ENCODE measurements around the gene RCAN2.

Gene RCAN2

GRCh38 chr6:46491628-46492547 lies 639 bp upstream of the RCAN2 start:
- DNase-seq, result no peak

DNA sequence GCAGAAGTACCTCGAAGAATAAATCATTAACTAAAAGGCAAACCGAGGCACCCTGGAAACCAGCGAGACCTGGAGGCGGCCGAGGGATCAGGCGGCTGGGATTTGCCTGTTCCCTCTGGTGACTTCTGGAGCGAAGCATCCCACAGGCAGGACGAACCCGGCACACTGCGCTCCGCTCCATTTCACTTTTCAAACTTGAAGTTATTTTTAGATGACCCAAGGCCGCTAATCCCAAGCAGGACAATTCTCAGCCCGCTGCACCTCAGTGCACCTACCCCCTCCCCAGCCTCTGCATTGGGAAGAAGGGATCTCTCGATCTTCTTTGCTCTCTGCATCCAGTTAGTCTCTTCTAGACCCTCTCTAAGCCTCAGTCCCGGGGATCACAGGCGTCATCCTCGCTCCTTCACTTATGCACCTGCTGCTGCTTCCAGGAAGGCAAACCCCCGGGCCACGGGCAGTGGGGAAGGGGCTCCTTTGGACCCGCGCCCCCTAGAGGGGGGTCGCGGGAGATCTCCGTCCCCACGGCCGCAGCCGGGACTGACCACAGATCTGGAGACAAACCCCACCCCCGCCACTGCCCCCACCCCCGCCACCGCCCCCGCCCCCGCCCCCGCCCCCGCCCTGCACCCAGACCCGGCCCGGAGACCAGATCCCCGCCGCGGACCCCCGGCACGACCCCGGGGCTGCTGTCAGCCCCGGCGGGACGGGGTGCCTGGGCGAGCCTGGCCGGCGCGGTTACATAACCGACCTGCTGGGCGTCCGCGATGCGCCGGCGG lies 636 bp downstream of the RCAN2 start:
- no peak for DNase-seq

DNA sequence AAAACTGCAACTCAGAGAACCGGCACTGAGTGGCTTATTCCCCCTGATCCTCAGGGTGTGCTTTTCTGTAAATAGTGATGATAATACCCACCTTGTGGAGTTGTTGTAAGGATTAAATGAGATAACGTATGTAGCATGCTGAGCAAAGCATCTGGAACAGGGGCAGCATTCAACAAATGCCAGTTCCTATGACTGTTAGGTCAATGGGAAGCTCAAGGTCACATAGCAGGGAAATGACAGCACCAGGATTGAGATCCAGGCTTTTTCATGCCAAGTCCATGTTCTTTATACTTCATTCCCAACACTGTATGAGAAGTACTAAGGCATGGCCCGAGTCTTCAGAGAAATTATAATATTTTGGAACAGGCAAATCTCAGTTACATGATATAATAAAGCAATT lies 5.1 kb downstream of the RCAN2 start:
- no peak for DNase-seq

DNA sequence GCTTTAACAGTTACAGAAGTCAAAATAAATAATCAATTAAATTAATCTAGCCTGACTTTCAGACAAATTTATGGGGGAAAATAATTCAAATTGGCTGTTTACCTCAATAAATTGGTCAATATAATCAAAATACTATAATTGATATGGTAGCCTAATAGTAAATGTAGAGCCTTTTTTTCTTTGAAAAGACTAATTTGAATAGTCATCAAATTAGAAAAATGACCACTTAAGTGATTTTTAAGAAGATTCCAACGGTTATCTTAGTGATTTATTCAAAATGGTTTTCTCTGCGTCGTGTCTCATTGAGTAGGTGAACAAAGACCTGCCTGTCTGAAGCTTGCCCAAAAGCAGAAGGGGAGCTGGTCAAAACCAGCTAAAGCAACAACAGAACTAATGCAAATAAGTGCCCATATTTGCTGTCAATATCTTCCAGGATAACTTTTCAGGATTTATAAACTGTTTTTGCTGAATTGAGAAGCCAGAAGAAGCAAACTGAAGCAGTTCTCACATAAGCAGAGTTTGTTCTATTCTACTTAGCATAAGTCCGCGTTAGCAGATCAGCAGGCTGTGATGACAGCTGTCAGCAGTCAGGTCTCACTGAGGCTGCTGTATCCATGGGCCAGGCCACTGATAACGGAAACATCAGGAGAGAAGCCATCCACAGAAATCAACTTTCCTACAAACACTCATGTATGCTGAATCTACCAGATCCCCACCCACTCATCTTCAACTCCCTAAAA lies 7.0 kb downstream of the RCAN2 start:
- no peak for DNase-seq

GRCh38 chr6:46476301-46476700 lies 14.9 kb downstream of the RCAN2 start:
- DNase-seq, result no peak

- DNase-seq, result no peak
Observed at GRCh38 chr6:46473881-46474280, 17.4 kb downstream of the RCAN2 start.

DNA sequence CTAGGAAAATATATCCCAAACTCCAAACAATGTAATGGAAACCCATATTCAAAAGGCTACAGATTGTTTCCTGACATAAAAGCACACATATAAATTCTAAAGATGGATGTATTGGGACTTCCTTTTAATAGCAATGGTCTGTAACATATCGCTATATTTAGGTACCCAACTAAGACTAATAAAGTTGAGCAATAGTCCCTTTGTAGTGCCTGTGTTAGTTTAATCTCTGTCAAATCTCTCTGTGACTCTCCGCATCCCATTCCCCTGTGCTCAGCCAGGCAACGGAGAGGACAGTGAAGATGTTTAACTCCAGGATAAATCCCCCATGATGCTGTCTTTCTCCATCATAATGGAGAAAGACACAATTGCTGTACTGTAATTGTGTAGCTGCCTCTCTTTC lies 19.0 kb downstream of the RCAN2 start:
- no peak for DNase-seq

- DNase-seq, result no peak
Observed at GRCh38 chr6:46469021-46469420, 22.2 kb downstream of the RCAN2 start.

DNA sequence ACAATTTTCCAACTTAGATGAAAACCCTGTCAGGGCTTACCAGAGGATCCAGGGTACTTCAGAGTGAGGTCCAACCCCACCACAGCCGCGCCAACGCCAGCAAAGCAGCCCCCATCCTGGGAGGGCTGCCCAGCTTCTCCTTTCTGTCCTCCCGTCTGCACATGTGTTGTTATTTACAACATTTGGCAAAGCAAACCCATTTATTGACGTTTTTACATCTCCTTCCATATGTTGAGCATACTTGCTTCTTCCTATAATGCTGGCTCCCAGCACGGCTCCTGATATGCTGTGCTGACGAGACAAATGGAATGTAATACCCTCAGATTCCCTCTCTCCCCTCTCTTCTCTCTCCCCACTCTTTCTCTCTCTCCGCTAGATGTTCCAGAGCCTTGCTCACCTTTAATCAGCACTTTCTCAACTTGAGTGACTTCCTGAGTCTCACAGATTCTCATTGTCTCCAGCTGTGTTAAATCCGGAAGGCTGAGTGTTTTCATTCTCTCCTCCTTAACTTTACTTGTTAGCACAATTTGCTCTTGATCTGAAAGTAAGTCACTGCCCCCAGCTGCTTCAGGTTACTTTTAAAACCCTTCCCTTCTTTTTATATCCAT lies 22.7 kb downstream of the RCAN2 start:
- no peak for DNase-seq

- no peak for DNase-seq
Observed at GRCh38 chr6:46466570-46466969, 24.7 kb downstream of the RCAN2 start.

DNA sequence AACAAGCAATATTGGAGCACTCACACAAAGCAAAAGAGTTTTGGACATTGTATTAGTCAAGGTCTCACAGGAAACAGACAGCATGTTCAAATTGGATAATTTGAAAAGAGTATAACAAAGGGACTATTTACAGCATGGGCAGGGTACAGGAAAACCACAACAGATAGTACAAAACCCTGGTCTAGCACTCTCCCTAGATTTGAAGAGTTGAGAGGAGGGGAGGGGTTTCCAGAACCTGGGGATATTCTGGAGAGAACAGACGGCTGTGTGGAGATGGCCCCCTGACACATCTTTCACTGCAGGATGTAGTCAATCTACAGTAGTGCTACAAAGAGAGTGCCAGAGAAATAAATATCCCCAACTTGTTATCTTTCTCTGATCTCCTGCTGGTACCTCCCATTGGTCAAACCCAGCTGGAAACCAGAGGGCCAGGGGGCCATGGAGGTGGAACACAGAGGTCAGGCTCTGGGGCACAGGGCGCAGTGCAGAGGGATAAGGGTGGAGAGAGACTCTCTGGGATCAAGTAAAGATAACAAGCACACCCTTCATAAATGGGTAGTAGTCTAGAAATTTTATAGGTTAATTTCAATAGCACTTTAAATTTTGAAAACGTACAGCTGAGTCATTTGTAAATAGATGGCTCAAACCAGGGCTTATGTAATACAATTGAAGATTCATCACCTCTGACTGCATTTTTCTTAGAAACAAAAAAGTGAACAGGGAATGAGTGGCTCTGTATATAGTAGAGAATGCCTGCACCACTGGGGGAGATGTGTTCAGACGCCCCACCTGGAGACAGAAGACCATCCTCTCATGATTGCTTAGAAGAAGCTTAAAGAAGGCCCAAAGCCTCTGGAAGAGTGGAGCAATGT lies 25.7 kb downstream of the RCAN2 start:
- no peak for DNase-seq

- DNase-seq, result no peak
Observed at GRCh38 chr6:46456297-46456696, 35.0 kb downstream of the RCAN2 start.

GRCh38 chr6:46454691-46455090 lies 36.6 kb downstream of the RCAN2 start:
- DNase-seq, result no peak

GRCh38 chr6:46453741-46454316 lies 37.4 kb downstream of the RCAN2 start:
- no peak for DNase-seq

- DNase-seq, result no peak
Observed at GRCh38 chr6:46453216-46453615, 38.0 kb downstream of the RCAN2 start.

- DNase-seq, result no peak
Observed at GRCh38 chr6:46452312-46452917, 38.8 kb downstream of the RCAN2 start.

DNA sequence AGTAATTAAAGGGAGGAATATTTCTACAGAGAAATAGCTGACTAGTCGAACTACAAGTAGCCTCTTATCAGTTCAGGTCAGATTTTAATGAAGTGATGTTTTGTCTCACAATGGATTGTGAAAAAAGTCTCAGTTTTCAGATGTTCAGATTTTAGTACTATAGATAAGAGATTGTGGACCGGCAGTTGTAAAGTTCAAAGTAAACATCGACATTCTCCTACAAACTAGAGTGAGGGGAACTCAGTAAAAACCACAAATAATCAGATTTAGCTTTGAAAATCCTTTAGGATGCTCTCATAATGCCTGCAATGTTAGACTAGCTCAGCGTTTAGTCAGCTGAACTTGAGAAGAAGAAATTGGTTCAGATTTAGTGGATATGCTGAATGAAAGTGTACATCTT lies 39.9 kb downstream of the RCAN2 start:
- no peak for DNase-seq

GRCh38 chr6:46444772-46445454 lies 46.3 kb downstream of the RCAN2 start:
- no peak for DNase-seq

DNA sequence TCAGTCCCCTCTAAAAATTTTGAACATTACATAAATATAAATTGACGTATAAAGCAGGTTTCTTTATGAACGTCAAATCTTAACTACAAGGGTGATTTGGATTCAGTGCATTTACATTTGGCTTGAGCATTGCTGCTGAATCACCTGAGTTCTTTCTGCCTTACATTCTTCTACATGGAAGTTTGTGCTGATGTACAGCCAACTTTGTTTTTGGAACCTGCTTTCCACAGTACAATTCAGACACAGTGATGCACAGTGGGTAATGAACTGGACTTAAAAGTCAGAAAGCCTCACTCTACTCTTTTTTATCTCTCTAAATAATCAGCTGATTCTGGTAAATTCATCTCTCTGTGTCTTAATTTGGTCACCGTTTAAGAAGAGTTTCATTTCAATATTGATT lies 47.6 kb downstream of the RCAN2 start:
- DNase-seq, result no peak

- DNase-seq, result no peak
Observed at GRCh38 chr6:46440641-46441040, 50.6 kb downstream of the RCAN2 start.

DNA sequence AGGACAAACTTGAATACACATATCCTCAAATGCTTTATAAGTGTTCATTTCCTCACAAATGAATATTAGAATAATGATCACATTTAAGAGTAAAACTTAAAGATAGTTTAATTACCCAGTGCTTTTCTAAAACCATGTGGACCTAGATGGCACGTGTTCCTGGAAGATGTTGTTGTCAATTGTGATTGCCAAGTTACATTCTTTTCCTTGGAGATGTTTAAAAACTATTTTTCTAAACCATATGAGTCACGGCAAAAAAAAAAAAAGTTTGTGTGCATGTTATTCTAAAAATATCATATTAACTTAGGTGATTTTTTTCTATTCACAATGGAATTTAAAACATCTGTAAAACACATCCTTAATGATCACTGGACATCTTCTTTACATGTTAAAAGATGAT lies 51.1 kb downstream of the RCAN2 start:
- DNase-seq, result no peak

Measured in AML-193 (cell line).